ENCODE measurements around the gene MEGF11.
A peak's percentile ranks its signal among the peaks of the same experiment; 100 is the strongest.

MEGF11 gene

DNA sequence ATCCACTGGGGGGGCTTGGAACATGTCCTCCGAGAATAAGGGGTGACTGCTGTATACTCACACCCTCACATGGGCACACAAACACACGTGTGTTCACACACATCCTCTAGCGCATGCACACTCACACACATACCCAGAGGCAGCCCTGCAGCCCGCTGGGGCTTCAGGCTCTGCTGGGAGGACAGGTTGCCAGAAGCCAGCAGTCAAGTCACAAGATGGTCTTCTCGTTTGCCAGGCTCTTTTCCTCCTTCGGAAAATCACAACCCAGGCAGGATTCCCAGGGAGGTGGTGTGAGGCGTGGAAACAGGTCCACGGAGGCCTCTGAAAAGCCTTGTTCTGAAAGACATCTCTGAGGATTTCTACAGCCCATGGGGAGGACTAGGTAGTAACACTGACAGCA, 26.8 kb downstream of the MEGF11 start:
- H3K27ac ChIP-seq (ENCODE audit: extremely low read depth, low read depth, low read length), result no peak overlapping the region
- H3K36me3 ChIP-seq (ENCODE audit: control insufficient read depth in 2 of 2, insufficient read depth in 1 of 2, low read length in 2 of 2), result no peaks in the 10 kb centered on the region
- H3K4me3 ChIP-seq (ENCODE audit: low read depth, low read length), result no peak overlapping the region
- ChIA-PET POLR2A (no interaction called here), CTCF (no interaction called here)
- no peaks in the 10 kb centered on the region for H3K9me3 ChIP-seq (ENCODE audit: control insufficient read depth, insufficient read depth, low read depth, low read length)
- H3K4me1 ChIP-seq (ENCODE audit: control insufficient read depth, insufficient read depth, low read length), result no peaks in the 10 kb centered on the region
- TF ChIP-seq ZNF791 (tag by site-specific recombination; IDR thresholded peaks at IDR 0.05) (no peak), ZNF558 (tag by site-specific recombination; IDR thresholded peaks at IDR 0.05) (no peak), GFI1B (tag by site-specific recombination; IDR thresholded peaks at IDR 0.05) (no peak), ZNF600 (tag by site-specific recombination; IDR thresholded peaks at IDR 0.05) (no peak), BCL11B (tag by site-specific recombination; IDR thresholded peaks at IDR 0.05; ENCODE audit: low read depth) (no peak), ZBTB17 (tag by site-specific recombination; IDR thresholded peaks at IDR 0.05) (no peak), ZNF354C (tag by site-specific recombination; IDR thresholded peaks at IDR 0.05; ENCODE audit: borderline replicate concordance, low read depth) (no peak), ZNF223 (tag by site-specific recombination; IDR thresholded peaks at IDR 0.05) (no peak), ZNF23 (tag by site-specific recombination; IDR thresholded peaks at IDR 0.05; ENCODE audit: borderline replicate concordance) (no peak), IKZF3 (tag by site-specific recombination; IDR thresholded peaks at IDR 0.05) (no peak), KLF1 (tag by site-specific recombination; IDR thresholded peaks at IDR 0.05) (no peak), ZNF623 (tag by site-specific recombination; IDR thresholded peaks at IDR 0.05) (no peak), YY1 (tag by site-specific recombination; IDR thresholded peaks at IDR 0.05) (no peak), KLF9 (tag by site-specific recombination; IDR thresholded peaks at IDR 0.05; ENCODE audit: low read depth) (no peak)
- TF ChIP-seq, protein P1, sequence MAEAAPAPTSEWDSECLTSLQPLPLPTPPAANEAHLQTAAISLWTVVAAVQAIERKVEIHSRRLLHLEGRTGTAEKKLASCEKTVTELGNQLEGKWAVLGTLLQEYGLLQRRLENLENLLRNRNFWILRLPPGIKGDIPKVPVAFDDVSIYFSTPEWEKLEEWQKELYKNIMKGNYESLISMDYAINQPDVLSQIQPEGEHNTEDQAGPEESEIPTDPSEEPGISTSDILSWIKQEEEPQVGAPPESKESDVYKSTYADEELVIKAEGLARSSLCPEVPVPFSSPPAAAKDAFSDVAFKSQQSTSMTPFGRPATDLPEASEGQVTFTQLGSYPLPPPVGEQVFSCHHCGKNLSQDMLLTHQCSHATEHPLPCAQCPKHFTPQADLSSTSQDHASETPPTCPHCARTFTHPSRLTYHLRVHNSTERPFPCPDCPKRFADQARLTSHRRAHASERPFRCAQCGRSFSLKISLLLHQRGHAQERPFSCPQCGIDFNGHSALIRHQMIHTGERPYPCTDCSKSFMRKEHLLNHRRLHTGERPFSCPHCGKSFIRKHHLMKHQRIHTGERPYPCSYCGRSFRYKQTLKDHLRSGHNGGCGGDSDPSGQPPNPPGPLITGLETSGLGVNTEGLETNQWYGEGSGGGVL (tag by site-specific recombination; IDR thresholded peaks at IDR 0.05), result no peak
- TF ChIP-seq, protein P2, sequence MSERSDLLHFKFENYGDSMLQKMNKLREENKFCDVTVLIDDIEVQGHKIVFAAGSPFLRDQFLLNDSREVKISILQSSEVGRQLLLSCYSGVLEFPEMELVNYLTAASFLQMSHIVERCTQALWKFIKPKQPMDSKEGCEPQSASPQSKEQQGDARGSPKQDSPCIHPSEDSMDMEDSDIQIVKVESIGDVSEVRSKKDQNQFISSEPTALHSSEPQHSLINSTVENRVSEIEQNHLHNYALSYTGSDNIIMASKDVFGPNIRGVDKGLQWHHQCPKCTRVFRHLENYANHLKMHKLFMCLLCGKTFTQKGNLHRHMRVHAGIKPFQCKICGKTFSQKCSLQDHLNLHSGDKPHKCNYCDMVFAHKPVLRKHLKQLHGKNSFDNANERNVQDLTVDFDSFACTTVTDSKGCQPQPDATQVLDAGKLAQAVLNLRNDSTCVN (tag by site-specific recombination; optimal IDR thresholded peaks at IDR 0.05), result no peak

DNA sequence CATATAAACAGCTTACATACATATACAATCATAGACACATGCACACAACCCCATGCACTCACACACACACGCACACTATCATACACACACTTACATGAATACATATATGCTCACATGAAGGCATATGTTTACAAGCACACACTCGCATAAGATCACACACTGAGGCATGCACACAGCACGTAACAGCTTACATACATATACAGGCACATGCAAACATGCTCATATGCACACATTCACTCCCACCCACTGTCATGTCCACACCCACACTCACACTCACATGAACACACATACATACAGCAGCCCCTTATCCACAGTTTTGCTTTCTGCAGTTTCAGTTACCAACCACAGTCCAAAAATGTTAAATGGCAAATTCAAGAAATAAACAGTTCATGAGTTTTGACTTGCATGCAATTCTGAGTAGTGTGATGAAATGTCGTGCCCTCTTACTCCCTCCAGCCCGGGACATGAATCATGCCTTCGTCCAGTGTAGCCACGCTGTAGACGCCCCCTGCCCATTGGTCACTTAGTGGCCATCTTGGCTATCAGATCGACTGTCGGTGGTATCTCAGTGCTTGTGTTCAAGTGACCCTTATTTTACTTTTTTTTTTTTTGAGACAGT, 27.8 kb downstream of the MEGF11 start:
- no peaks in the 10 kb centered on the region for H3K9me3 ChIP-seq (ENCODE audit: control insufficient read depth, insufficient read depth, low read depth, low read length)
- no peaks in the 10 kb centered on the region for H3K4me1 ChIP-seq (ENCODE audit: control insufficient read depth, insufficient read depth, low read length)
- H3K27ac ChIP-seq (ENCODE audit: extremely low read depth, low read depth, low read length), result no peak overlapping the region
- H3K36me3 ChIP-seq (ENCODE audit: control insufficient read depth in 2 of 2, insufficient read depth in 1 of 2, low read length in 2 of 2), result no peaks in the 10 kb centered on the region
- no peak overlapping the region for H3K4me3 ChIP-seq (ENCODE audit: low read depth, low read length)
- CTCF ChIA-PET, result interaction anchor here (0.6 kb wide), 1 partner anchor 34 kb away, joined by 3 read pairs; no protein-coding TSS in a partner anchor
- POLR2A ChIA-PET, result no interaction called here
- TF ChIP-seq, protein P3, sequence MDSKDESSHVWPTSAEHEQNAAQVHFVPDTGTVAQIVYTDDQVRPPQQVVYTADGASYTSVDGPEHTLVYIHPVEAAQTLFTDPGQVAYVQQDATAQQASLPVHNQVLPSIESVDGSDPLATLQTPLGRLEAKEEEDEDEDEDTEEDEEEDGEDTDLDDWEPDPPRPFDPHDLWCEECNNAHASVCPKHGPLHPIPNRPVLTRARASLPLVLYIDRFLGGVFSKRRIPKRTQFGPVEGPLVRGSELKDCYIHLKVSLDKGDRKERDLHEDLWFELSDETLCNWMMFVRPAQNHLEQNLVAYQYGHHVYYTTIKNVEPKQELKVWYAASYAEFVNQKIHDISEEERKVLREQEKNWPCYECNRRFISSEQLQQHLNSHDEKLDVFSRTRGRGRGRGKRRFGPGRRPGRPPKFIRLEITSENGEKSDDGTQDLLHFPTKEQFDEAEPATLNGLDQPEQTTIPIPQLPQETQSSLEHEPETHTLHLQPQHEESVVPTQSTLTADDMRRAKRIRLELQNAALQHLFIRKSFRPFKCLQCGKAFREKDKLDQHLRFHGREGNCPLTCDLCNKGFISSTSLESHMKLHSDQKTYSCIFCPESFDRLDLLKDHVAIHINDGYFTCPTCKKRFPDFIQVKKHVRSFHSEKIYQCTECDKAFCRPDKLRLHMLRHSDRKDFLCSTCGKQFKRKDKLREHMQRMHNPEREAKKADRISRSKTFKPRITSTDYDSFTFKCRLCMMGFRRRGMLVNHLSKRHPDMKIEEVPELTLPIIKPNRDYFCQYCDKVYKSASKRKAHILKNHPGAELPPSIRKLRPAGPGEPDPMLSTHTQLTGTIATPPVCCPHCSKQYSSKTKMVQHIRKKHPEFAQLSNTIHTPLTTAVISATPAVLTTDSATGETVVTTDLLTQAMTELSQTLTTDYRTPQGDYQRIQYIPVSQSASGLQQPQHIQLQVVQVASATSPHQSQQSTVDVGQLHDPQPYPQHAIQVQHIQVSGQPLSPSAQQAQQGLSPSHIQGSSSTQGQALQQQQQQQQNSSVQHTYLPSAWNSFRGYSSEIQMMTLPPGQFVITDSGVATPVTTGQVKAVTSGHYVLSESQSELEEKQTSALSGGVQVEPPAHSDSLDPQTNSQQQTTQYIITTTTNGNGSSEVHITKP (tag by site-specific recombination; IDR thresholded peaks at IDR 0.05), result no peak
- TF ChIP-seq, protein P4, sequence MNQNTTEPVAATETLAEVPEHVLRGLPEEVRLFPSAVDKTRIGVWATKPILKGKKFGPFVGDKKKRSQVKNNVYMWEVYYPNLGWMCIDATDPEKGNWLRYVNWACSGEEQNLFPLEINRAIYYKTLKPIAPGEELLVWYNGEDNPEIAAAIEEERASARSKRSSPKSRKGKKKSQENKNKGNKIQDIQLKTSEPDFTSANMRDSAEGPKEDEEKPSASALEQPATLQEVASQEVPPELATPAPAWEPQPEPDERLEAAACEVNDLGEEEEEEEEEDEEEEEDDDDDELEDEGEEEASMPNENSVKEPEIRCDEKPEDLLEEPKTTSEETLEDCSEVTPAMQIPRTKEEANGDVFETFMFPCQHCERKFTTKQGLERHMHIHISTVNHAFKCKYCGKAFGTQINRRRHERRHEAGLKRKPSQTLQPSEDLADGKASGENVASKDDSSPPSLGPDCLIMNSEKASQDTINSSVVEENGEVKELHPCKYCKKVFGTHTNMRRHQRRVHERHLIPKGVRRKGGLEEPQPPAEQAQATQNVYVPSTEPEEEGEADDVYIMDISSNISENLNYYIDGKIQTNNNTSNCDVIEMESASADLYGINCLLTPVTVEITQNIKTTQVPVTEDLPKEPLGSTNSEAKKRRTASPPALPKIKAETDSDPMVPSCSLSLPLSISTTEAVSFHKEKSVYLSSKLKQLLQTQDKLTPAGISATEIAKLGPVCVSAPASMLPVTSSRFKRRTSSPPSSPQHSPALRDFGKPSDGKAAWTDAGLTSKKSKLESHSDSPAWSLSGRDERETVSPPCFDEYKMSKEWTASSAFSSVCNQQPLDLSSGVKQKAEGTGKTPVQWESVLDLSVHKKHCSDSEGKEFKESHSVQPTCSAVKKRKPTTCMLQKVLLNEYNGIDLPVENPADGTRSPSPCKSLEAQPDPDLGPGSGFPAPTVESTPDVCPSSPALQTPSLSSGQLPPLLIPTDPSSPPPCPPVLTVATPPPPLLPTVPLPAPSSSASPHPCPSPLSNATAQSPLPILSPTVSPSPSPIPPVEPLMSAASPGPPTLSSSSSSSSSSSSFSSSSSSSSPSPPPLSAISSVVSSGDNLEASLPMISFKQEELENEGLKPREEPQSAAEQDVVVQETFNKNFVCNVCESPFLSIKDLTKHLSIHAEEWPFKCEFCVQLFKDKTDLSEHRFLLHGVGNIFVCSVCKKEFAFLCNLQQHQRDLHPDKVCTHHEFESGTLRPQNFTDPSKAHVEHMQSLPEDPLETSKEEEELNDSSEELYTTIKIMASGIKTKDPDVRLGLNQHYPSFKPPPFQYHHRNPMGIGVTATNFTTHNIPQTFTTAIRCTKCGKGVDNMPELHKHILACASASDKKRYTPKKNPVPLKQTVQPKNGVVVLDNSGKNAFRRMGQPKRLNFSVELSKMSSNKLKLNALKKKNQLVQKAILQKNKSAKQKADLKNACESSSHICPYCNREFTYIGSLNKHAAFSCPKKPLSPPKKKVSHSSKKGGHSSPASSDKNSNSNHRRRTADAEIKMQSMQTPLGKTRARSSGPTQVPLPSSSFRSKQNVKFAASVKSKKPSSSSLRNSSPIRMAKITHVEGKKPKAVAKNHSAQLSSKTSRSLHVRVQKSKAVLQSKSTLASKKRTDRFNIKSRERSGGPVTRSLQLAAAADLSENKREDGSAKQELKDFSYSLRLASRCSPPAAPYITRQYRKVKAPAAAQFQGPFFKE (tag by site-specific recombination; IDR thresholded peaks at IDR 0.05; ENCODE audit: borderline replicate concordance), result no peak
- TF ChIP-seq ZFHX2 (tag by site-specific recombination; conservative IDR thresholded peaks at IDR 0.05) (peak; percentile 36), ZNF768 (tag by site-specific recombination; IDR thresholded peaks at IDR 0.05) (no peak), EGR2 (tag by site-specific recombination; IDR thresholded peaks at IDR 0.05; ENCODE audit: low read depth) (0 out of 2 replicates have a peak, but pooled peaks have one; percentile 13), GLI4 (tag by site-specific recombination; IDR thresholded peaks at IDR 0.05) (no peak)
